Endothelial cell of umbilical vein (primary cell): ENCODE measurements around the gene RNF157. TPM values are rescaled to one million over a fixed set of nuclear protein-coding genes. Genes with fewer than 3 reads are reported as not detected.

Experiments used
- BruUV-seq: library from RNA; stranded (reverse); fragments of 400-500 nt; replicated peaks from 2 replicates; lab custom pipeline; 2021; lab: Mats Ljungman, UMichigan
- CTCF ChIA-PET: fragments of 300-600, 350-600 bp; sonication (Branson Sonifier 250); formaldehyde crosslinking; loops from one replicate; lab custom pipeline; 2021; ENCODE audit warnings: antibody characterized with exemption, inconsistent platforms; lab: Charles Lee
- POLR2A ChIA-PET: fragments of 300-600, 350-600 bp; sonication (Branson Sonifier 250); formaldehyde crosslinking; loops from one replicate; lab custom pipeline; 2021; ENCODE audit warnings: antibody characterized with exemption, inconsistent platforms; lab: Charles Lee
- DNase-seq: peaks from one replicate; pipeline ENCODE4 v3.0.0-alpha.2; 2011; ENCODE audit warnings: low read depth, low spot score
- FAIRE-seq: peaks from 2 replicates; lab custom pipeline; 2011; peaks lifted over from hg19 to GRCh38; lab: Jason Lieb, UNC
- H2AFZ ChIP-seq: 2 replicates; pipeline ENCODE4 v1.6.0; 2012; ENCODE audit warnings: low read depth, low read length, control low read depth, inconsistent platforms
- H3K27ac ChIP-seq: 2 replicates; pipeline ENCODE4 v1.5.1; 2011; ENCODE audit warnings: low read depth, mild to moderate bottlenecking, control low read depth, low read length, moderate library complexity; ENCODE audit not compliant: insufficient read depth
- H3K27me3 ChIP-seq, 2 experiments: 2 replicates each; pipeline versions ENCODE4 v1.6.0 to v1.6.1; 2011; ENCODE audit warnings: low read length in 2 of 2, mixed read lengths in 1 of 2; ENCODE audit not compliant: control insufficient read depth in 2 of 2, insufficient read depth in 2 of 2
- H3K36me3 ChIP-seq, 2 experiments: 2 replicates in 1 of 2; 3 replicates in 1 of 2; pipeline ENCODE4 v1.5.1; 2011; ENCODE audit warnings: low read length in 2 of 2, mild to moderate bottlenecking in 1 of 2, moderate library complexity in 1 of 2; ENCODE audit not compliant: control insufficient read depth in 2 of 2, insufficient read depth in 2 of 2; ENCODE audit errors: extremely low read depth in 1 of 2
- H3K4me1 ChIP-seq: 3 replicates; pipeline ENCODE4 v1.5.1; 2011; ENCODE audit warnings: mild to moderate bottlenecking, low read length; ENCODE audit not compliant: control insufficient read depth, insufficient read depth; ENCODE audit errors: extremely low read depth
- H3K4me2 ChIP-seq: 2 replicates; pipeline ENCODE4 v1.6.1; 2011; ENCODE audit warnings: low read length, control low read depth, mixed read lengths; ENCODE audit not compliant: insufficient read depth
- H3K4me3 ChIP-seq, 3 experiments: fragments of 200-600 bp in 1 of 3; sonication (generic), shearing (Covaris generic) in 1 of 3; replicated peaks in 1 of 3; 2 replicates each; pipeline ENCODE4 v1.5.1; 2011 to 2016; ENCODE audit warnings: control low read depth in 3 of 3, low read length in 3 of 3, mild to moderate bottlenecking in 2 of 3, inconsistent platforms in 1 of 3, low read depth in 1 of 3, moderate library complexity in 1 of 3; ENCODE audit not compliant: insufficient read depth in 1 of 3
- H3K79me2 ChIP-seq: 2 replicates; pipeline ENCODE4 v1.6.0; 2012; ENCODE audit warnings: low read length, inconsistent platforms; ENCODE audit not compliant: control insufficient read depth, insufficient read depth
- H3K9ac ChIP-seq: replicated peaks from 2 replicates; pipeline ENCODE3; 2011; ENCODE audit warnings: low read length, control low read depth; ENCODE audit not compliant: insufficient read depth; ENCODE audit errors: extremely low read depth
- H3K9me1 ChIP-seq: replicated peaks from 3 replicates; pipeline ENCODE4 v1.6.0; 2011; ENCODE audit warnings: mild to moderate bottlenecking, low read length; ENCODE audit not compliant: control insufficient read depth, insufficient read depth; ENCODE audit errors: extremely low read depth
- H3K9me3 ChIP-seq: replicated peaks from 2 replicates; pipeline ENCODE4 v1.5.1; 2012; ENCODE audit warnings: low read length, inconsistent platforms; ENCODE audit not compliant: control insufficient read depth, insufficient read depth
- H4K20me1 ChIP-seq: replicated peaks from 2 replicates; pipeline ENCODE3; 2011; ENCODE audit warnings: mild to moderate bottlenecking, low read length; ENCODE audit not compliant: control insufficient read depth, insufficient read depth; ENCODE audit errors: extremely low read depth
- EZH2 ChIP-seq: IDR thresholded peaks from 2 replicates; pipeline ENCODE4 v1.6.1; 2012; ENCODE audit warnings: borderline replicate concordance, low read depth, mild to moderate bottlenecking, moderate library complexity, low read length, inconsistent platforms; ENCODE audit not compliant: severe bottlenecking
- FOS ChIP-seq: IDR thresholded peaks from 2 replicates; pipeline ENCODE4 v1.6.1; 2011; ENCODE audit warnings: mild to moderate bottlenecking, low read length, moderate library complexity, borderline replicate concordance; ENCODE audit not compliant: insufficient read depth
- GATA2 ChIP-seq: IDR thresholded peaks from 2 replicates; pipeline ENCODE4 v1.7.0; 2011; ENCODE audit warnings: low read depth, mild to moderate bottlenecking, moderate library complexity, mixed read lengths, low read length; ENCODE audit not compliant: insufficient read length, insufficient read depth
- JUN ChIP-seq: IDR thresholded peaks from 2 replicates; pipeline ENCODE4 v1.6.1; 2011; ENCODE audit warnings: borderline replicate concordance, low read depth; ENCODE audit not compliant: insufficient read length, insufficient read depth
- MYC ChIP-seq: IDR thresholded peaks from one replicate; pipeline ENCODE4 v1.6.1; 2011; ENCODE audit warnings: mild to moderate bottlenecking, low read depth, low read length
- POLR2A ChIP-seq: IDR thresholded peaks from 2 replicates; pipeline ENCODE4 v1.6.1; 2012; ENCODE audit warnings: low read depth, mild to moderate bottlenecking, control low read depth, low read length
- POLR2AphosphoS5 ChIP-seq: IDR thresholded peaks from 2 replicates; pipeline ENCODE4 v1.6.1; 2012; ENCODE audit warnings: low read depth, mild to moderate bottlenecking, control low read depth, low read length, moderate library complexity; ENCODE audit not compliant: insufficient read depth
- dilution Hi-C: fragments of 300-500 bp; cut with MboI; formaldehyde crosslinking; loops from one replicate; pipeline ENCODE4 v1.15.0; 2019; ENCODE audit warnings: low sequenced_read_pairs; ENCODE audit not compliant: extremely low pct_ligation_motif_present
- intact Hi-C: fragments of 100-400 bp; cut with micrococcal nuclease; formaldehyde crosslinking; loops from one replicate; pipeline ENCODE4 v1.10.0; 2022
- polyA plus RNA-seq, 4 experiments: library from polyadenylated mRNA; depleted of rRNA in 3 of 4; stranded (reverse) in 3 of 4; unstranded in 1 of 4; fragments of >200 nt; gene quantifications; 2 replicates each; pipeline versions ENCODE4 v1.2.1 to v1.2.3, GENCODE V29; 2011 to 2012; ENCODE audit warnings: missing spikeins in 1 of 4
- total RNA-seq: library from RNA; stranded (reverse); gene quantifications from 2 replicates; pipeline ENCODE4 v1.2.3, GENCODE V29; 2021
- TF ChIP-seq, protein P1 (sequence below): IDR thresholded peaks from 2 replicates; pipeline ENCODE4 v1.6.1; 2011; ENCODE audit not compliant: insufficient read depth, insufficient read length
- TF ChIP-seq, protein P2 (sequence below), 2 donors: IDR thresholded peaks; 1 replicate in 1 of 2; 2 replicates in 1 of 2; pipeline ENCODE4 v1.5.1; 2011; ENCODE audit warnings: low read length in 2 of 2, mild to moderate bottlenecking in 2 of 2, moderate library complexity in 2 of 2, control low read depth in 1 of 2, inconsistent platforms in 1 of 2, low read depth in 1 of 2; ENCODE audit not compliant: insufficient read depth in 1 of 2; ENCODE audit errors: extremely low read depth in 1 of 2

Gene RNF157
- total and polyA plus RNA-seq, 2 donors (not counting 3 experiments of a cell fraction or from before 2014, with no cell fraction given): 0.07 to 0.86 TPM

DNA sequence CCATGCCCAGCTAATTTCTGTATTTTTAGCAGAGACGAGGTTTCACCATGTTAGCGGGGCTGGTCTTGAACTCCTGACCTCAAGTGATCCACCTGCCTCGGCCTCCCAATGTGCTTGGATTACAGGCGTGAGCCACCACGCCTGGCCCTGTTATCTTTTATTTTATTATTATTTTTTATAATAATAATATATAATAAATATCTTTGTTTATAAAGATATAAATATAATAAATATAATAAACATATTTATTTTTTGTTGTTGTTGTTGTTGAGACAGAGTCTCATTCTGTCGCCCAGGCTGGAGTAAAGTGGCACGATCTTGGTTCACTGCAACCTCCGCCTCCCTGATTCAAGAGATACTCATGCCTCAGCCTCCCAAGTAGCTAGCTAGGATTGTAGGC lies 7.0 kb upstream of the RNF157 start:
- H3K27me3 ChIP-seq: peaks cover 21 to 24% of the 10 kb centered on the region in 2 experiments
- no peak overlapping the region for H3K27ac ChIP-seq
- no peaks in the 10 kb centered on the region for H3K9me1 ChIP-seq
- POLR2A ChIA-PET: interaction anchor here (0.8 kb wide), 1 partner anchor 19 kb away, joined by 3 read pairs; no protein-coding TSS in a partner anchor
- H2AFZ ChIP-seq: no peak overlapping the region
- H3K9ac ChIP-seq: no peak overlapping the region
- H3K4me2 ChIP-seq: no peak overlapping the region
- H3K79me2 ChIP-seq: no peaks in the 10 kb centered on the region
- peaks cover 8% of the 10 kb centered on the region for H3K4me1 ChIP-seq
- no TSS peak for BruUV-seq
- H3K36me3 ChIP-seq: no peaks in the 10 kb centered on the region
- no peaks in the 10 kb centered on the region for H4K20me1 ChIP-seq
- H3K9me3 ChIP-seq: no peaks in the 10 kb centered on the region
- no peak for DNase-seq
- dilution Hi-C loops (no loop called here), intact Hi-C loops (no loop called here)
- H3K4me3 ChIP-seq: no peak overlapping the region
- CTCF ChIA-PET: interaction anchor here (1.2 to 7.2 kb wide), 5 partner anchors 12 to 65 kb away, joined by 5 to 125 read pairs (median 5); no protein-coding TSS in a partner anchor
- no peak for FAIRE-seq
- TF ChIP-seq, protein P1, sequence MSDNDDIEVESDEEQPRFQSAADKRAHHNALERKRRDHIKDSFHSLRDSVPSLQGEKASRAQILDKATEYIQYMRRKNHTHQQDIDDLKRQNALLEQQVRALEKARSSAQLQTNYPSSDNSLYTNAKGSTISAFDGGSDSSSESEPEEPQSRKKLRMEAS: no peak
- TF ChIP-seq, protein P2, sequence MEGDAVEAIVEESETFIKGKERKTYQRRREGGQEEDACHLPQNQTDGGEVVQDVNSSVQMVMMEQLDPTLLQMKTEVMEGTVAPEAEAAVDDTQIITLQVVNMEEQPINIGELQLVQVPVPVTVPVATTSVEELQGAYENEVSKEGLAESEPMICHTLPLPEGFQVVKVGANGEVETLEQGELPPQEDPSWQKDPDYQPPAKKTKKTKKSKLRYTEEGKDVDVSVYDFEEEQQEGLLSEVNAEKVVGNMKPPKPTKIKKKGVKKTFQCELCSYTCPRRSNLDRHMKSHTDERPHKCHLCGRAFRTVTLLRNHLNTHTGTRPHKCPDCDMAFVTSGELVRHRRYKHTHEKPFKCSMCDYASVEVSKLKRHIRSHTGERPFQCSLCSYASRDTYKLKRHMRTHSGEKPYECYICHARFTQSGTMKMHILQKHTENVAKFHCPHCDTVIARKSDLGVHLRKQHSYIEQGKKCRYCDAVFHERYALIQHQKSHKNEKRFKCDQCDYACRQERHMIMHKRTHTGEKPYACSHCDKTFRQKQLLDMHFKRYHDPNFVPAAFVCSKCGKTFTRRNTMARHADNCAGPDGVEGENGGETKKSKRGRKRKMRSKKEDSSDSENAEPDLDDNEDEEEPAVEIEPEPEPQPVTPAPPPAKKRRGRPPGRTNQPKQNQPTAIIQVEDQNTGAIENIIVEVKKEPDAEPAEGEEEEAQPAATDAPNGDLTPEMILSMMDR (IDR thresholded peaks at IDR 0.05; ENCODE audit: extremely low read depth in 1 of 2, insufficient read depth in 1 of 2, low read depth in 1 of 2, low read length in 2 of 2): no peak
- TF ChIP-seq FOS (no peak), POLR2A (no peak), POLR2AphosphoS5 (no peak), JUN (no peak), MYC (no peak), GATA2 (no peak), EZH2 (no peak)
